ENCODE measurements around the gene ATP2B2. TPM values are rescaled to one million over a fixed set of nuclear protein-coding genes. Genes with fewer than 3 reads are reported as not detected.

The ATP2B2 gene
- polyA plus RNA-seq, 3 donors: not detected

GRCh38 chr3:10475983-10476382, 29.4 kb downstream of the ATP2B2 start:
- Histone ChIP-seq H4K20me1 (ENCODE audit: insufficient read depth, low read length) (no peaks in the 10 kb centered on the region), H3K4me1 (ENCODE audit: control insufficient read depth in 1 of 2, insufficient read depth in 2 of 2, low read length in 2 of 2) (no peaks in the 10 kb centered on the region), H3K4me3 (replicated peaks in 1 of 3; ENCODE audit: low read depth in 2 of 3, low read length in 3 of 3) (no peak overlapping the region), H3K36me3 (replicated peaks in 1 of 2; ENCODE audit: control insufficient read depth in 1 of 2, insufficient read depth in 2 of 2, low read length in 2 of 2) (no peaks in the 10 kb centered on the region), H3K27me3 (ENCODE audit: control insufficient read depth in 2 of 2, insufficient read depth in 2 of 2, low read length in 2 of 2) (peaks cover 0 to 4% of the 10 kb centered on the region in 2 donors), H3K9me3 (replicated peaks in 1 of 2; ENCODE audit: control insufficient read depth in 1 of 2, insufficient read depth in 1 of 2, low read length in 2 of 2) (peaks cover 7 to 10% of the 10 kb centered on the region in 2 donors), H3K4me2 (replicated peaks; ENCODE audit: extremely low read depth, low read length, poor library complexity, severe bottlenecking) (no peak overlapping the region), H3K27ac (ENCODE audit: low read depth in 1 of 2, low read length in 2 of 2) (no peak overlapping the region), H2AFZ (ENCODE audit: insufficient read depth, low read depth, low read length, poor library complexity, severe bottlenecking) (no peak overlapping the region), H3K79me2 (ENCODE audit: insufficient read depth, low read length) (no peaks in the 10 kb centered on the region), H3K9ac (ENCODE audit: insufficient read depth, low read length, poor library complexity, severe bottlenecking) (no peak overlapping the region)
- H3K4me1 Mint-ChIP-seq: peaks cover 5% of the 10 kb centered on the region
- no peak overlapping the region for H3K27ac Mint-ChIP-seq
- intact Hi-C loops (cut with micrococcal nuclease): no loop called here
- TF ChIP-seq, protein P1, sequence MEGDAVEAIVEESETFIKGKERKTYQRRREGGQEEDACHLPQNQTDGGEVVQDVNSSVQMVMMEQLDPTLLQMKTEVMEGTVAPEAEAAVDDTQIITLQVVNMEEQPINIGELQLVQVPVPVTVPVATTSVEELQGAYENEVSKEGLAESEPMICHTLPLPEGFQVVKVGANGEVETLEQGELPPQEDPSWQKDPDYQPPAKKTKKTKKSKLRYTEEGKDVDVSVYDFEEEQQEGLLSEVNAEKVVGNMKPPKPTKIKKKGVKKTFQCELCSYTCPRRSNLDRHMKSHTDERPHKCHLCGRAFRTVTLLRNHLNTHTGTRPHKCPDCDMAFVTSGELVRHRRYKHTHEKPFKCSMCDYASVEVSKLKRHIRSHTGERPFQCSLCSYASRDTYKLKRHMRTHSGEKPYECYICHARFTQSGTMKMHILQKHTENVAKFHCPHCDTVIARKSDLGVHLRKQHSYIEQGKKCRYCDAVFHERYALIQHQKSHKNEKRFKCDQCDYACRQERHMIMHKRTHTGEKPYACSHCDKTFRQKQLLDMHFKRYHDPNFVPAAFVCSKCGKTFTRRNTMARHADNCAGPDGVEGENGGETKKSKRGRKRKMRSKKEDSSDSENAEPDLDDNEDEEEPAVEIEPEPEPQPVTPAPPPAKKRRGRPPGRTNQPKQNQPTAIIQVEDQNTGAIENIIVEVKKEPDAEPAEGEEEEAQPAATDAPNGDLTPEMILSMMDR (IDR thresholded peaks at IDR 0.05): no peak
- peaks cover 12 to 22% (median 15%) of the 10 kb centered on the region in 7 donors for H3K9me3 Mint-ChIP-seq
- DNase-seq: no peak
- WGBS (ENCODE audit: insufficient coverage): 92% methylated on average over 2 of the region's 3 CpGs
- H3K4me3 Mint-ChIP-seq: no peak overlapping the region
- peaks cover 0 to 3% of the 10 kb centered on the region in 2 donors for H3K36me3 Mint-ChIP-seq
- H3K27me3 Mint-ChIP-seq (ENCODE audit: low read depth in 3 of 3): peaks cover 10 to 11% (median 10%) of the 10 kb centered on the region in 3 donors

- TF ChIP-seq, protein P1 (IDR thresholded peaks at IDR 0.05): no peak
- Histone ChIP-seq H3K9me3 (replicated peaks in 1 of 2; ENCODE audit: control insufficient read depth in 1 of 2, insufficient read depth in 1 of 2, low read length in 2 of 2) (peaks cover 7 to 10% of the 10 kb centered on the region in 2 donors), H3K27ac (ENCODE audit: low read depth in 1 of 2, low read length in 2 of 2) (no peak overlapping the region), H3K4me1 (ENCODE audit: control insufficient read depth in 1 of 2, insufficient read depth in 2 of 2, low read length in 2 of 2) (no peaks in the 10 kb centered on the region), H3K36me3 (replicated peaks in 1 of 2; ENCODE audit: control insufficient read depth in 1 of 2, insufficient read depth in 2 of 2, low read length in 2 of 2) (no peaks in the 10 kb centered on the region), H3K27me3 (ENCODE audit: control insufficient read depth in 2 of 2, insufficient read depth in 2 of 2, low read length in 2 of 2) (peaks cover 0 to 6% of the 10 kb centered on the region in 2 donors), H3K79me2 (ENCODE audit: insufficient read depth, low read length) (no peaks in the 10 kb centered on the region), H4K20me1 (ENCODE audit: insufficient read depth, low read length) (no peaks in the 10 kb centered on the region), H3K4me2 (replicated peaks; ENCODE audit: extremely low read depth, low read length, poor library complexity, severe bottlenecking) (no peak overlapping the region), H2AFZ (ENCODE audit: insufficient read depth, low read depth, low read length, poor library complexity, severe bottlenecking) (no peak overlapping the region), H3K4me3 (replicated peaks in 1 of 3; ENCODE audit: low read depth in 2 of 3, low read length in 3 of 3) (no peak overlapping the region), H3K9ac (ENCODE audit: insufficient read depth, low read length, poor library complexity, severe bottlenecking) (no peak overlapping the region)
- Mint-ChIP-seq H3K9me3 (peaks cover 11 to 22% (median 12%) of the 10 kb centered on the region in 7 donors), H3K27ac (peak overlapping the region in 1 of 7 donors; percentile 11), H3K4me1 (peaks cover 5% of the 10 kb centered on the region), H3K36me3 (peaks cover 0 to 3% of the 10 kb centered on the region in 2 donors), H3K27me3 (ENCODE audit: low read depth in 3 of 3) (peaks cover 12 to 20% (median 14%) of the 10 kb centered on the region in 3 donors), H3K4me3 (no peak overlapping the region)
- 92% methylated on average over 1 of the region's 9 CpGs for WGBS (ENCODE audit: insufficient coverage)
- no peak for DNase-seq
- intact Hi-C loops (cut with micrococcal nuclease): no loop called here
These were observed 30.5 kb downstream of the ATP2B2 start for GRCh38 chr3:10474847-10475246.
